ENCODE results near the gene CMIP.

The CMIP gene

GRCh38 chr16:81539009-81539758, 94.6 kb downstream of the CMIP start:
- intact Hi-C loops (cut with DNase I), result loop anchor here (10.0 kb wide), 1 partner anchor 96 kb away; no protein-coding TSS in a partner anchor
- peak in 1 of 10 donors; percentile 76 for DNase-seq

- intact Hi-C loops (cut with DNase I), result loop anchor here (10.0 kb wide), 2 partner anchors 55 to 95 kb away; no protein-coding TSS in a partner anchor
- DNase-seq, result peak in 1 of 10 donors; percentile 67
Observed at GRCh38 chr16:81539759-81540472, 95.3 kb downstream of the CMIP start.

- peak in 1 of 10 donors; percentile 35 for DNase-seq
- intact Hi-C loops (cut with DNase I), result loop anchor here (10.0 kb wide), 1 partner anchor 53 kb away; no protein-coding TSS in a partner anchor
Observed at GRCh38 chr16:81541314-81541713, 96.7 kb downstream of the CMIP start.

- DNase-seq, result peak in 1 of 10 donors; percentile 66
- intact Hi-C loops (cut with DNase I), result loop anchor here (10.0 kb wide), 1 partner anchor 52 kb away; no protein-coding TSS in a partner anchor
Observed at GRCh38 chr16:81542609-81543570, 98.3 kb downstream of the CMIP start.

- intact Hi-C loops (cut with DNase I), result loop anchor here (10.0 kb wide), 1 partner anchor 51 kb away; no protein-coding TSS in a partner anchor
- no peak for DNase-seq
Observed at GRCh38 chr16:81543571-81543970, 99.0 kb downstream of the CMIP start.

- intact Hi-C loops (cut with DNase I), result loop anchor here (10.0 kb wide), 1 partner anchor 51 kb away; no protein-coding TSS in a partner anchor
- peak in 1 of 10 donors; percentile 35 for DNase-seq
Observed at GRCh38 chr16:81544261-81544660, 99.7 kb downstream of the CMIP start.

- intact Hi-C loops (cut with DNase I), result loop anchor here (10.0 kb wide), 1 partner anchor 50 kb away; no protein-coding TSS in a partner anchor
- peak in 1 of 10 donors; percentile 34 for DNase-seq
Observed at GRCh38 chr16:81544700-81545271, 100.2 kb downstream of the CMIP start.

- peak in 1 of 10 donors; percentile 70 for DNase-seq
- intact Hi-C loops (cut with DNase I), result loop anchor here (10.0 kb wide), 1 partner anchor 49 kb away; no protein-coding TSS in a partner anchor
Observed at GRCh38 chr16:81545470-81546250, 101.1 kb downstream of the CMIP start.

- DNase-seq, result peak in 1 of 10 donors; percentile 47
- intact Hi-C loops (cut with DNase I), result loop anchor here (10.0 kb wide), 1 partner anchor 48 kb away; no protein-coding TSS in a partner anchor
Observed at GRCh38 chr16:81546781-81547180, 102.2 kb downstream of the CMIP start.

GRCh38 chr16:81547194-81547938, 102.8 kb downstream of the CMIP start:
- intact Hi-C loops (cut with DNase I), result loop anchor here (10.0 kb wide), 1 partner anchor 47 kb away; no protein-coding TSS in a partner anchor
- peak in 1 of 10 donors; percentile 60 for DNase-seq

- intact Hi-C loops (cut with DNase I), result loop anchor here (10.0 kb wide), 1 partner anchor 47 kb away; no protein-coding TSS in a partner anchor
- DNase-seq, result no peak
Observed at GRCh38 chr16:81547939-81548216, 103.3 kb downstream of the CMIP start.

- intact Hi-C loops (cut with DNase I), result loop anchor here (10.0 kb wide), 1 partner anchor 46 kb away; no protein-coding TSS in a partner anchor
Observed at GRCh38 chr16:81548551-81548875, 103.9 kb downstream of the CMIP start.

GRCh38 chr16:81548876-81549546, 104.4 kb downstream of the CMIP start:
- DNase-seq, result peak in 1 of 10 donors; percentile 71

More at GRCh38 chr16:81548551-81548875, 103.9 kb downstream of the CMIP start:
- DNase-seq, result no peak

GRCh38 chr16:81549547-81550431, 105.2 kb downstream of the CMIP start:
- intact Hi-C loops (cut with DNase I), result loop anchor here (10.0 kb wide), 4 partner anchors 45 to 315 kb away; no protein-coding TSS in a partner anchor
- peak in 1 of 10 donors; percentile 80 for DNase-seq

More at GRCh38 chr16:81548876-81549546, 104.4 kb downstream of the CMIP start:
- intact Hi-C loops (cut with DNase I), result loop anchor here (10.0 kb wide), 1 partner anchor 46 kb away; no protein-coding TSS in a partner anchor

GRCh38 chr16:81550432-81550808, 105.8 kb downstream of the CMIP start:
- DNase-seq, result peak in 1 of 10 donors; percentile 5
- intact Hi-C loops (cut with DNase I), result loop anchor here (10.0 kb wide), 3 partner anchors 56 to 314 kb away; no protein-coding TSS in a partner anchor

All from posterior cingulate gyrus (tissue), 11 donors.